Smooth muscle cell (in vitro differentiated cells): Measurements from ENCODE around the gene TMSB15C. TPM values are rescaled to one million over a fixed set of nuclear protein-coding genes. Genes with fewer than 3 reads are reported as not detected.
"Not testable (repeated sequence)": the region's sequence is repeated elsewhere in the genome, so short reads cannot be mapped to it uniquely, and the experiment has no call there.

Experiments
- DNase-seq: peaks from one replicate; lab custom pipeline; 2025; ENCODE audit not compliant: unreplicated experiment; lab: John Stamatoyannopoulos, UW
- H2AFZ ChIP-seq: fragments of 200-600 bp; sonication (generic); 2 replicates; pipeline ENCODE4 v1.6.0; 2016; ENCODE audit warnings: antibody characterized with exemption, low read depth, mild to moderate bottlenecking
- H3F3A ChIP-seq: fragments of 200-600 bp; sonication (generic); 2 replicates; pipeline ENCODE4 v1.6.0; 2017; ENCODE audit warnings: antibody characterized with exemption, low read depth
- H3K27ac ChIP-seq: fragments of 200-600 bp; sonication (generic); 2 replicates; pipeline ENCODE4 v1.5.1; 2016; ENCODE audit warnings: low read depth, mild to moderate bottlenecking
- H3K27me3 ChIP-seq: fragments of 200-600 bp; sonication (generic); 2 replicates; pipeline ENCODE4 v1.6.1; 2016; ENCODE audit warnings: low read depth, mild to moderate bottlenecking
- H3K36me3 ChIP-seq: fragments of 200-600 bp; sonication (generic); 2 replicates; pipeline ENCODE4 v1.5.1; 2016; ENCODE audit warnings: low read depth
- H3K4me1 ChIP-seq: fragments of 200-600 bp; sonication (generic); 2 replicates; pipeline ENCODE4 v1.5.1; 2016; ENCODE audit warnings: low read depth
- H3K4me2 ChIP-seq: fragments of 200-600 bp; sonication (generic); 2 replicates; pipeline ENCODE4 v1.6.0; 2016; ENCODE audit warnings: mild to moderate bottlenecking
- H3K4me3 ChIP-seq: fragments of 200-600 bp; sonication (generic); 2 replicates; pipeline ENCODE4 v1.5.1; 2016; ENCODE audit warnings: mild to moderate bottlenecking
- H3K79me2 ChIP-seq: fragments of 200-600 bp; sonication (generic); 2 replicates; pipeline ENCODE4 v1.6.0; 2016; ENCODE audit warnings: low read depth, mild to moderate bottlenecking
- H3K9ac ChIP-seq: fragments of 200-600 bp; sonication (generic); 2 replicates; pipeline ENCODE4 v1.6.0; 2016; ENCODE audit warnings: low read depth
- H3K9me3 ChIP-seq: fragments of 200-600 bp; sonication (generic); replicated peaks from 2 replicates; pipeline ENCODE4 v1.5.1; 2016; ENCODE audit warnings: low read depth
- H4K20me1 ChIP-seq: fragments of 200-600 bp; sonication (generic); 2 replicates; pipeline ENCODE4 v1.6.0; 2016; ENCODE audit warnings: low read depth
- CTCF ChIP-seq: fragments of 200-600 bp; sonication (generic); IDR thresholded peaks from 2 replicates; pipeline ENCODE4 v1.5.1; 2017; ENCODE audit warnings: borderline replicate concordance, mild to moderate bottlenecking, antibody characterized with exemption; ENCODE audit not compliant: insufficient read depth, poor library complexity, severe bottlenecking
- WGBS: methylation state at CpG from one replicate; pipeline ENCODE4 v1.1.7; 2016; ENCODE audit warnings: low lambda C conversion rate; 5-methylcytosine and 5-hydroxymethylcytosine counted together
- polyA plus RNA-seq: library from polyadenylated mRNA; unstranded; fragments of >200 nt; fragmentation: Nextera tagmentation; extraction: Ambion mirVana; gene quantifications from 2 replicates; pipeline ENCODE4 v1.2.1, GENCODE V29; 2016
- total RNA-seq: library from RNA; depleted of rRNA; stranded (reverse); fragments of >200 nt; gene quantifications from 2 replicates; pipeline ENCODE4 v1.2.3, GENCODE V29; 2014

The TMSB15C gene
- 0.63 and 6.3 TPM in 2 replicates for total RNA-seq
- 1.1 TPM in 2 replicates for polyA plus RNA-seq

GRCh38 chrX:104075778-104076445 lies at the start of gene TMSB15C:
Gene TMSB15C, minus strand, starts transcription at chrX:104076236.
- not testable (repeated sequence) for H3K9ac ChIP-seq, H3K4me2 ChIP-seq, H3K27ac ChIP-seq, DNase-seq, H4K20me1 ChIP-seq, H3K9me3 ChIP-seq, H3K4me1 ChIP-seq, H3F3A ChIP-seq, H3K36me3 ChIP-seq, H3K27me3 ChIP-seq, H3K4me3 ChIP-seq, H2AFZ ChIP-seq, H3K79me2 ChIP-seq
- WGBS, result no CpG with 5 or more reads among the region's 46 CpGs

- H3F3A ChIP-seq, result no peaks in the 10 kb centered on the region
- no peak for DNase-seq
- no peaks in the 10 kb centered on the region for H4K20me1 ChIP-seq
- H3K79me2 ChIP-seq, result no peaks in the 10 kb centered on the region
- H3K27me3 ChIP-seq, result no peaks in the 10 kb centered on the region
- no peak overlapping the region for H3K4me3 ChIP-seq
- H3K9ac ChIP-seq, result no peak overlapping the region
- no peaks in the 10 kb centered on the region for H3K4me1 ChIP-seq
- no peak for TF ChIP-seq CTCF
- no peaks in the 10 kb centered on the region for H3K36me3 ChIP-seq
- no peak overlapping the region for H2AFZ ChIP-seq
- 78% methylated on average over 5 of the region's 5 CpGs for WGBS
- no peak overlapping the region for H3K4me2 ChIP-seq
- no peak overlapping the region for H3K27ac ChIP-seq
- H3K9me3 ChIP-seq, result no peaks in the 10 kb centered on the region
Measured at GRCh38 chrX:104122829-104123228, 46.8 kb upstream of the TMSB15C start.

GRCh38 chrX:104118765-104119164 lies 42.7 kb upstream of the TMSB15C start:
- WGBS, result 55% methylated on average over 1 of the region's 1 CpG
- Histone ChIP-seq H4K20me1 (no peaks in the 10 kb centered on the region), H3K4me2 (no peak overlapping the region)

GRCh38 chrX:104117759-104118158 lies 41.7 kb upstream of the TMSB15C start:
- H3K4me3 ChIP-seq, result no peak overlapping the region

More at GRCh38 chrX:104118765-104119164, 42.7 kb upstream of the TMSB15C start:
- H3K9me3 ChIP-seq, result no peaks in the 10 kb centered on the region
- no peaks in the 10 kb centered on the region for H3K27me3 ChIP-seq
- no peaks in the 10 kb centered on the region for H3K4me1 ChIP-seq
- H3K36me3 ChIP-seq, result no peaks in the 10 kb centered on the region
- no peaks in the 10 kb centered on the region for H3F3A ChIP-seq
- no peaks in the 10 kb centered on the region for H3K79me2 ChIP-seq
- no peak for TF ChIP-seq CTCF
- no peak overlapping the region for H3K4me3 ChIP-seq
- H2AFZ ChIP-seq, result no peak overlapping the region
- no peak overlapping the region for H3K9ac ChIP-seq
- no peak overlapping the region for H3K27ac ChIP-seq
- DNase-seq, result no peak

More at GRCh38 chrX:104117759-104118158, 41.7 kb upstream of the TMSB15C start:
- Histone ChIP-seq H3K27ac (no peak overlapping the region), H4K20me1 (no peaks in the 10 kb centered on the region), H2AFZ (no peak overlapping the region), H3K4me1 (no peaks in the 10 kb centered on the region), H3K27me3 (no peaks in the 10 kb centered on the region), H3K9me3 (no peaks in the 10 kb centered on the region), H3K79me2 (no peaks in the 10 kb centered on the region), H3K9ac (no peak overlapping the region), H3F3A (no peaks in the 10 kb centered on the region), H3K36me3 (no peaks in the 10 kb centered on the region), H3K4me2 (no peak overlapping the region)
- no peak for TF ChIP-seq CTCF
- DNase-seq, result no peak
